B cell (primary cell): ENCODE measurements around the gene LYRM9. TPM values are rescaled to one million over a fixed set of nuclear protein-coding genes. Genes with fewer than 3 reads are reported as not detected.

Source experiments
- ATAC-seq: fragments of 200-7000 bp; cut with Tn5 transposase; one replicate; pipeline ENCODE4 v1.10.0; 2021; ENCODE audit warnings: low read depth, mild to moderate bottlenecking, moderate number of reproducible peaks, moderate library complexity
- CTCF ChIA-PET: fragments of 350-600 bp; sonication (Branson Sonifier 250); formaldehyde crosslinking; loops from one replicate; lab custom pipeline; 2021; ENCODE audit warnings: antibody characterized with exemption, inconsistent platforms; lab: Charles Lee
- POLR2A ChIA-PET: fragments of 350-600 bp; sonication (Branson Sonifier 250); formaldehyde crosslinking; loops from one replicate; lab custom pipeline; 2021; ENCODE audit warnings: antibody characterized with exemption; lab: Charles Lee
- DNase-seq: peaks from one replicate; pipeline ENCODE4 v3.0.0; 2013
- H2AFZ ChIP-seq: 2 replicates; pipeline ENCODE4 v1.6.1; 2012; ENCODE audit warnings: mild to moderate bottlenecking, low read depth, low read length; ENCODE audit not compliant: insufficient read depth, poor library complexity, severe bottlenecking
- H3K27ac ChIP-seq, 2 donors: 1 replicate in 1 of 2; 2 replicates in 1 of 2; pipeline ENCODE4 v1.5.1; 2012 to 2013; ENCODE audit warnings: low read length in 2 of 2, mild to moderate bottlenecking in 2 of 2, moderate library complexity in 1 of 2
- H3K27me3 ChIP-seq, 4 experiments: fragments of 200-600 bp in 1 of 4; sonication (generic) in 1 of 4; replicated peaks in 1 of 4; 1 replicate in 2 of 4; 2 replicates in 2 of 4; pipeline versions ENCODE4 v1.6.1 to v1.7.0; 2013 to 2016; ENCODE audit warnings: low read length in 3 of 4, mild to moderate bottlenecking in 2 of 4, mixed read lengths in 1 of 4, moderate library complexity in 1 of 4; ENCODE audit not compliant: insufficient read depth in 4 of 4, control insufficient read depth in 3 of 4; ENCODE audit errors: control extremely low read depth in 1 of 4
- H3K36me3 ChIP-seq, 2 experiments: replicated peaks in 1 of 2; 1 replicate in 1 of 2; 2 replicates in 1 of 2; pipeline versions ENCODE4 v1.6.1 to v1.7.1; 2013; ENCODE audit warnings: low read length in 1 of 2; ENCODE audit not compliant: insufficient read depth in 2 of 2, control insufficient read depth in 1 of 2; ENCODE audit errors: control extremely low read depth in 1 of 2, extremely low read depth in 1 of 2
- H3K4me1 ChIP-seq, 2 donors: fragments of 200-600 bp in 1 of 2; sonication (generic) in 1 of 2; 1 replicate in 1 of 2; 2 replicates in 1 of 2; pipeline versions ENCODE4 v1.5.1 to v1.6.1; 2013 to 2017; ENCODE audit warnings: low read length in 2 of 2; ENCODE audit not compliant: control insufficient read depth in 2 of 2, insufficient read depth in 2 of 2
- H3K4me2 ChIP-seq: replicated peaks from 2 replicates; pipeline ENCODE3; 2012; ENCODE audit warnings: mild to moderate bottlenecking, low read depth, low read length; ENCODE audit not compliant: poor library complexity, severe bottlenecking
- H3K4me3 ChIP-seq, 5 experiments: fragments of 200-600 bp in 1 of 5; sonication (generic) in 1 of 5; 1 replicate in 3 of 5; 2 replicates in 2 of 5; pipeline versions ENCODE4 v1.5.1 to v1.7.0; 2011 to 2016; ENCODE audit warnings: low read length in 4 of 5, mild to moderate bottlenecking in 4 of 5, low read depth in 2 of 5, control low read depth in 1 of 5, moderate library complexity in 1 of 5; ENCODE audit not compliant: insufficient read depth in 1 of 5; ENCODE audit errors: control extremely low read depth in 1 of 5, extremely low read depth in 1 of 5
- H3K79me2 ChIP-seq: fragments of 200-600 bp; sonication (generic); one replicate; pipeline ENCODE4 v1.6.0; 2016; ENCODE audit warnings: low read length; ENCODE audit not compliant: control insufficient read depth, insufficient read depth
- H3K9ac ChIP-seq: fragments of 200-600 bp; sonication (generic); 2 replicates; pipeline ENCODE4 v1.6.1; 2017; ENCODE audit warnings: mild to moderate bottlenecking, low read length, moderate library complexity
- H3K9me3 ChIP-seq, 3 donors: one replicate each; pipeline versions ENCODE4 v1.6.1 to v1.7.1; 2013; ENCODE audit warnings: low read length in 2 of 3; ENCODE audit not compliant: control insufficient read depth in 2 of 3, insufficient read depth in 1 of 3; ENCODE audit errors: control extremely low read depth in 1 of 3
- H4K20me1 ChIP-seq: 2 replicates; pipeline ENCODE4 v1.6.0; 2012; ENCODE audit warnings: mild to moderate bottlenecking, low read length; ENCODE audit not compliant: insufficient read depth, control insufficient read depth, poor library complexity, severe bottlenecking
- H3K27ac Mint-ChIP-seq: one replicate; pipeline ENCODE4 v1.8.0; 2021; ENCODE audit warnings: mixed read lengths
- H3K27me3 Mint-ChIP-seq: one replicate; pipeline ENCODE4 v1.8.0; 2021; ENCODE audit warnings: mixed read lengths
- H3K4me1 Mint-ChIP-seq: one replicate; pipeline ENCODE4 v1.8.0; 2021; ENCODE audit warnings: mixed read lengths
- H3K4me3 Mint-ChIP-seq: one replicate; pipeline ENCODE4 v1.8.0; 2021; ENCODE audit warnings: mixed read lengths
- H3K9me3 Mint-ChIP-seq: one replicate; pipeline ENCODE4 v1.8.0; 2022; ENCODE audit warnings: mixed read lengths; ENCODE audit not compliant: insufficient read depth
- EZH2 ChIP-seq: IDR thresholded peaks from 2 replicates; pipeline ENCODE4 v1.6.1; 2012; ENCODE audit warnings: borderline replicate concordance, low read depth, mild to moderate bottlenecking, moderate library complexity, low read length; ENCODE audit not compliant: insufficient read depth, poor library complexity, severe bottlenecking
- WGBS: methylation state at CpG from one replicate; pipeline ENCODE4 v1.1.5; 2013; ENCODE audit warnings: missing lambda C conversion rate; ENCODE audit not compliant: insufficient coverage; 5-methylcytosine and 5-hydroxymethylcytosine counted together
- intact Hi-C: fragments of 100-400 bp; cut with micrococcal nuclease; formaldehyde crosslinking; loops from one replicate; pipeline ENCODE4 v1.10.0; 2022
- polyA plus RNA-seq: library from polyadenylated mRNA; depleted of rRNA; stranded (reverse); fragments of >200 nt; gene quantifications from 2 replicates; pipeline ENCODE4 v1.2.3, GENCODE V29; 2012
- total RNA-seq, 2 donors: library from RNA; stranded (reverse); fragments of 120-200 nt in 1 of 2; gene quantifications; 1 replicate in 1 of 2; 2 replicates in 1 of 2; pipeline versions ENCODE4 v1.2.3 to v1.2.4, GENCODE V29; 2013 to 2022
- TF ChIP-seq, protein P1 (sequence below): fragments of 200-600 bp; IDR thresholded peaks from one replicate; pipeline ENCODE4 v1.8.0; 2022; ENCODE audit warnings: antibody characterized with exemption, mild to moderate bottlenecking

Gene LYRM9
- total and polyA plus RNA-seq, 2 donors (not counting 1 experiment from before 2014, with no cell fraction given): 12.1 to 14.2 TPM

GRCh38 chr17:27873211-27873610, 20.0 kb downstream of the LYRM9 start:
- no peaks in the 10 kb centered on the region for H3K27me3 Mint-ChIP-seq
- no peaks in the 10 kb centered on the region for H3K9me3 ChIP-seq
- H3K36me3 ChIP-seq: peaks cover 0 to 10% of the 10 kb centered on the region in 2 experiments
- no peaks in the 10 kb centered on the region for H3K9me3 Mint-ChIP-seq
- no peaks in the 10 kb centered on the region for H4K20me1 ChIP-seq
- no peaks in the 10 kb centered on the region for H3K79me2 ChIP-seq
- ATAC-seq (no peak), DNase-seq (no peak)
- H3K27ac Mint-ChIP-seq: no peak overlapping the region
- no peaks in the 10 kb centered on the region for H3K4me1 ChIP-seq
- TF ChIP-seq EZH2: no peak
- TF ChIP-seq, protein P1, sequence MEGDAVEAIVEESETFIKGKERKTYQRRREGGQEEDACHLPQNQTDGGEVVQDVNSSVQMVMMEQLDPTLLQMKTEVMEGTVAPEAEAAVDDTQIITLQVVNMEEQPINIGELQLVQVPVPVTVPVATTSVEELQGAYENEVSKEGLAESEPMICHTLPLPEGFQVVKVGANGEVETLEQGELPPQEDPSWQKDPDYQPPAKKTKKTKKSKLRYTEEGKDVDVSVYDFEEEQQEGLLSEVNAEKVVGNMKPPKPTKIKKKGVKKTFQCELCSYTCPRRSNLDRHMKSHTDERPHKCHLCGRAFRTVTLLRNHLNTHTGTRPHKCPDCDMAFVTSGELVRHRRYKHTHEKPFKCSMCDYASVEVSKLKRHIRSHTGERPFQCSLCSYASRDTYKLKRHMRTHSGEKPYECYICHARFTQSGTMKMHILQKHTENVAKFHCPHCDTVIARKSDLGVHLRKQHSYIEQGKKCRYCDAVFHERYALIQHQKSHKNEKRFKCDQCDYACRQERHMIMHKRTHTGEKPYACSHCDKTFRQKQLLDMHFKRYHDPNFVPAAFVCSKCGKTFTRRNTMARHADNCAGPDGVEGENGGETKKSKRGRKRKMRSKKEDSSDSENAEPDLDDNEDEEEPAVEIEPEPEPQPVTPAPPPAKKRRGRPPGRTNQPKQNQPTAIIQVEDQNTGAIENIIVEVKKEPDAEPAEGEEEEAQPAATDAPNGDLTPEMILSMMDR: no peak
- no peak overlapping the region for H3K4me3 Mint-ChIP-seq
- H2AFZ ChIP-seq: no peak overlapping the region
- WGBS: 78% methylated on average over 1 of the region's 2 CpGs
- no peak overlapping the region for H3K4me3 ChIP-seq
- no peak overlapping the region for H3K9ac ChIP-seq
- no peaks in the 10 kb centered on the region for H3K4me1 Mint-ChIP-seq
- POLR2A ChIA-PET: no interaction called here
- no peak overlapping the region for H3K4me2 ChIP-seq
- H3K27ac ChIP-seq: no peak overlapping the region
- intact Hi-C loops: no loop called here
- H3K27me3 ChIP-seq: no peaks in the 10 kb centered on the region
- CTCF ChIA-PET: no interaction called here

DNA sequence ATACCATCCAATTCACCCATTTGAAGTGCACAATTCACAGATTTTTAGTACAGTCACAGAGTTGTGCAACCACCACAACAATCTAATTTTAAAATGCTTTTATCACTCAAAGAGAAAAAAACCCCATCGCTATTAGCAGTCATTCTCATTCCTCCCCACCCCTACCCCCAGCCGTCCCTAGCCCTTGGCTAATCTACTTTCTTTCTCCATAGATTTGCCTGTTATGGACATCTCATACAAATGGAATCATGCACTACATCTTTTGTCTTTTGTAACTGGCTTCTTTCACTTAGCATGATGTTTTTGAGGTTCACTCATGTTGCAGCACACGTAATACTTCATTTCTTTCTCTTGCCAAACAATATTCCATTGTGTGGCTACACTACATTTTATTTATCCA, 20.4 kb downstream of the LYRM9 start:
- Histone ChIP-seq H3K79me2 (no peaks in the 10 kb centered on the region), H3K36me3 (peaks cover 0 to 10% of the 10 kb centered on the region in 2 experiments), H3K4me2 (no peak overlapping the region), H4K20me1 (no peaks in the 10 kb centered on the region), H3K27ac (no peak overlapping the region), H3K4me3 (no peak overlapping the region), H2AFZ (no peak overlapping the region), H3K27me3 (no peaks in the 10 kb centered on the region), H3K9me3 (no peaks in the 10 kb centered on the region), H3K9ac (no peak overlapping the region), H3K4me1 (no peaks in the 10 kb centered on the region)
- POLR2A ChIA-PET: no interaction called here
- ATAC-seq (no peak), DNase-seq (no peak)
- Mint-ChIP-seq H3K27ac (no peak overlapping the region), H3K9me3 (no peaks in the 10 kb centered on the region), H3K4me3 (no peak overlapping the region), H3K27me3 (no peaks in the 10 kb centered on the region), H3K4me1 (no peaks in the 10 kb centered on the region)
- CTCF ChIA-PET: no interaction called here
- intact Hi-C loops: no loop called here
- TF ChIP-seq EZH2: no peak
- TF ChIP-seq, protein P1: no peak
- WGBS: 89% methylated on average over 2 of the region's 3 CpGs
